Trophoblast cell (in vitro differentiated cells and primary cell): ENCODE data around the gene NEMP1.

Experiments
- DNase-seq, 2 donors: peaks; one replicate each; pipeline ENCODE4 v3.0.0-alpha.2; 2016
- H2AFZ ChIP-seq: 2 replicates; pipeline ENCODE4 v1.6.1; 2013; ENCODE audit warnings: low read length, moderate library complexity, mild to moderate bottlenecking; ENCODE audit not compliant: insufficient read depth, poor library complexity
- H2AK5ac ChIP-seq: 2 replicates; pipeline ENCODE4 v1.6.1; 2013; ENCODE audit warnings: mild to moderate bottlenecking, low read length
- H2BK120ac ChIP-seq: 2 replicates; pipeline ENCODE4 v1.6.1; 2013; ENCODE audit warnings: low read length, mild to moderate bottlenecking, moderate library complexity; ENCODE audit not compliant: insufficient read depth, poor library complexity
- H2BK12ac ChIP-seq: 2 replicates; pipeline ENCODE4 v1.6.1; 2013; ENCODE audit warnings: mild to moderate bottlenecking, low read length, moderate library complexity
- H2BK5ac ChIP-seq: 2 replicates; pipeline ENCODE4 v1.6.1; 2013; ENCODE audit warnings: low read length, low read depth, moderate library complexity, mild to moderate bottlenecking; ENCODE audit not compliant: poor library complexity
- H3K14ac ChIP-seq: 2 replicates; pipeline ENCODE4 v1.6.1; 2013; ENCODE audit warnings: mild to moderate bottlenecking, low read length
- H3K18ac ChIP-seq: 2 replicates; pipeline ENCODE4 v1.6.1; 2013; ENCODE audit warnings: mild to moderate bottlenecking, low read length
- H3K23ac ChIP-seq: 2 replicates; pipeline ENCODE4 v1.6.1; 2013; ENCODE audit warnings: low read length
- H3K27ac ChIP-seq: 2 replicates; pipeline ENCODE4 v1.5.1; 2013; ENCODE audit warnings: low read depth, mild to moderate bottlenecking, inconsistent platforms, low read length, moderate library complexity
- H3K27me3 ChIP-seq: 2 replicates; pipeline ENCODE4 v1.6.1; 2013; ENCODE audit warnings: inconsistent platforms, mild to moderate bottlenecking, low read length, moderate library complexity; ENCODE audit not compliant: insufficient read depth
- H3K36me3 ChIP-seq, 2 experiments: 1 replicate in 1 of 2; 2 replicates in 1 of 2; pipeline ENCODE4 v1.6.1; 2013; ENCODE audit warnings: low read length in 2 of 2, mild to moderate bottlenecking in 2 of 2, moderate library complexity in 1 of 2; ENCODE audit not compliant: insufficient read depth in 2 of 2, control insufficient read depth in 1 of 2
- H3K4ac ChIP-seq: 2 replicates; pipeline ENCODE4 v1.6.1; 2013; ENCODE audit warnings: low read depth, mild to moderate bottlenecking, low read length, moderate library complexity
- H3K4me1 ChIP-seq, 2 experiments: 1 replicate in 1 of 2; 2 replicates in 1 of 2; pipeline ENCODE4 v1.6.1; 2013; ENCODE audit warnings: low read length in 2 of 2, mild to moderate bottlenecking in 2 of 2, moderate library complexity in 1 of 2; ENCODE audit not compliant: insufficient read depth in 2 of 2, control insufficient read depth in 1 of 2
- H3K4me2 ChIP-seq: 2 replicates; pipeline ENCODE4 v1.6.1; 2013; ENCODE audit warnings: inconsistent platforms, mild to moderate bottlenecking, low read length, moderate library complexity
- H3K4me3 ChIP-seq: 2 replicates; pipeline ENCODE4 v1.5.1; 2013; ENCODE audit warnings: mild to moderate bottlenecking, low read depth, low read length, inconsistent platforms
- H3K79me1 ChIP-seq: one replicate; pipeline ENCODE4 v1.6.1; 2013; ENCODE audit warnings: low read length
- H3K79me2 ChIP-seq: 2 replicates; pipeline ENCODE4 v1.6.1; 2013; ENCODE audit warnings: low read length, mild to moderate bottlenecking; ENCODE audit not compliant: control insufficient read depth, insufficient read depth, poor library complexity
- H3K9ac ChIP-seq: 2 replicates; pipeline ENCODE4 v1.6.1; 2013; ENCODE audit warnings: mild to moderate bottlenecking, low read length
- H3K9me3 ChIP-seq: 2 replicates; pipeline ENCODE4 v1.6.1; 2013; ENCODE audit warnings: low read depth, mild to moderate bottlenecking, control low read depth, inconsistent platforms, low read length; ENCODE audit not compliant: insufficient read depth
- H4K12ac ChIP-seq: 2 replicates; pipeline ENCODE4 v1.6.1; 2013; ENCODE audit warnings: low read depth, mild to moderate bottlenecking, low read length, moderate library complexity
- H4K8ac ChIP-seq: 2 replicates; pipeline ENCODE4 v1.6.1; 2013; ENCODE audit warnings: low read depth, mild to moderate bottlenecking, low read length, moderate library complexity
- H4K91ac ChIP-seq: one replicate; pipeline ENCODE4 v1.6.1; 2013; ENCODE audit warnings: low read depth, mild to moderate bottlenecking, low read length, moderate library complexity
- WGBS: extraction: QIAGEN DNeasy Blood & Tissue Kit; methylation state at CpG from one replicate; pipeline ENCODE4 v1.1.7; 2013; ENCODE audit warnings: missing lambda C conversion rate; ENCODE audit not compliant: insufficient read length, insufficient coverage; ENCODE audit errors: extremely low coverage; 5-methylcytosine and 5-hydroxymethylcytosine counted together

NEMP1 gene

GRCh38 chr12:57098546-57098945 lies 20.0 kb upstream of the NEMP1 start:
- Histone ChIP-seq H4K91ac (no peak overlapping the region), H3K9ac (no peak overlapping the region), H3K18ac (no peak overlapping the region), H2BK12ac (no peak overlapping the region), H4K8ac (no peak overlapping the region), H2AFZ (no peak overlapping the region), H3K4me1 (peaks cover 12 to 19% of the 10 kb centered on the region in 2 experiments), H3K23ac (no peak overlapping the region), H3K79me2 (no peaks in the 10 kb centered on the region), H3K27me3 (no peaks in the 10 kb centered on the region), H3K9me3 (peaks cover 2% of the 10 kb centered on the region), H2BK5ac (no peak overlapping the region), H4K12ac (no peak overlapping the region), H3K14ac (no peak overlapping the region), H3K79me1 (peaks cover 5% of the 10 kb centered on the region), H2BK120ac (no peak overlapping the region), H2AK5ac (no peak overlapping the region), H3K4ac (no peak overlapping the region), H3K36me3 (peaks cover 54 to 59% of the 10 kb centered on the region in 2 experiments), H3K4me3 (no peak overlapping the region), H3K27ac (no peak overlapping the region), H3K4me2 (no peak overlapping the region)
- no peak for DNase-seq
- no CpG with 5 or more reads among the region's 1 CpG for WGBS

GRCh38 chr12:57097554-57097835 lies 18.9 kb upstream of the NEMP1 start:
- no peak overlapping the region for H3K4me3 ChIP-seq
- H4K8ac ChIP-seq: no peak overlapping the region
- H2AK5ac ChIP-seq: no peak overlapping the region
- H3K79me2 ChIP-seq: no peaks in the 10 kb centered on the region
- no peak overlapping the region for H3K27ac ChIP-seq
- H3K36me3 ChIP-seq: peaks cover 62 to 67% of the 10 kb centered on the region in 2 experiments
- H2BK120ac ChIP-seq: no peak overlapping the region
- H3K14ac ChIP-seq: no peak overlapping the region
- H4K12ac ChIP-seq: no peak overlapping the region
- H2AFZ ChIP-seq: no peak overlapping the region
- no peak overlapping the region for H3K9ac ChIP-seq
- H3K27me3 ChIP-seq: no peaks in the 10 kb centered on the region
- peaks cover 13 to 21% of the 10 kb centered on the region in 2 experiments for H3K4me1 ChIP-seq
- no peak overlapping the region for H2BK12ac ChIP-seq
- no CpG with 5 or more reads among the region's 8 CpGs for WGBS
- DNase-seq: no peak
- no peak overlapping the region for H3K4me2 ChIP-seq
- peaks cover 8% of the 10 kb centered on the region for H3K79me1 ChIP-seq
- H3K4ac ChIP-seq: no peak overlapping the region
- no peak overlapping the region for H2BK5ac ChIP-seq
- no peak overlapping the region for H4K91ac ChIP-seq
- H3K18ac ChIP-seq: no peak overlapping the region
- no peak overlapping the region for H3K23ac ChIP-seq
- peaks cover 2% of the 10 kb centered on the region for H3K9me3 ChIP-seq

- no peak overlapping the region for H4K12ac ChIP-seq
- peaks cover 8% of the 10 kb centered on the region for H3K79me1 ChIP-seq
- no peak overlapping the region for H2BK5ac ChIP-seq
- no peak overlapping the region for H2AFZ ChIP-seq
- no peak overlapping the region for H2AK5ac ChIP-seq
- peaks cover 9 to 16% of the 10 kb centered on the region in 2 experiments for H3K4me1 ChIP-seq
- no peak for DNase-seq
- no peak overlapping the region for H4K91ac ChIP-seq
- H4K8ac ChIP-seq: no peak overlapping the region
- H2BK120ac ChIP-seq: no peak overlapping the region
- H3K4me3 ChIP-seq: peak overlapping the region; percentile 1
- H3K4me2 ChIP-seq: no peak overlapping the region
- H3K27me3 ChIP-seq: no peaks in the 10 kb centered on the region
- no peak overlapping the region for H3K9ac ChIP-seq
- H3K4ac ChIP-seq: no peak overlapping the region
- peaks cover 63 to 69% of the 10 kb centered on the region in 2 experiments for H3K36me3 ChIP-seq
- no peak overlapping the region for H3K18ac ChIP-seq
- H3K79me2 ChIP-seq: no peaks in the 10 kb centered on the region
- H2BK12ac ChIP-seq: no peak overlapping the region
- H3K9me3 ChIP-seq: peaks cover 2% of the 10 kb centered on the region
- H3K27ac ChIP-seq: no peak overlapping the region
- no CpG with 5 or more reads among the region's 8 CpGs for WGBS
- no peak overlapping the region for H3K23ac ChIP-seq
- H3K14ac ChIP-seq: no peak overlapping the region
These were observed 18.4 kb upstream of the NEMP1 start for GRCh38 chr12:57096748-57097553.

GRCh38 chr12:57096099-57096572 lies 17.5 kb upstream of the NEMP1 start:
- WGBS: no CpG with 5 or more reads among the region's 6 CpGs
- Histone ChIP-seq H3K27me3 (no peaks in the 10 kb centered on the region), H3K4ac (no peak overlapping the region), H2BK5ac (no peak overlapping the region), H3K36me3 (peaks cover 67 to 77% of the 10 kb centered on the region in 2 experiments), H3K27ac (peak overlapping the region; percentile 5), H3K18ac (no peak overlapping the region), H2BK12ac (no peak overlapping the region), H4K8ac (no peak overlapping the region), H4K12ac (no peak overlapping the region), H3K4me1 (peaks cover 12 to 15% of the 10 kb centered on the region in 2 experiments), H3K4me2 (no peak overlapping the region), H3K14ac (no peak overlapping the region), H2BK120ac (no peak overlapping the region), H3K9me3 (peaks cover 2% of the 10 kb centered on the region), H4K91ac (peak overlapping the region; percentile 6), H2AK5ac (no peak overlapping the region), H3K23ac (no peak overlapping the region), H2AFZ (no peak overlapping the region), H3K79me1 (peaks cover 8% of the 10 kb centered on the region), H3K4me3 (no peak overlapping the region), H3K79me2 (peaks cover 1% of the 10 kb centered on the region), H3K9ac (no peak overlapping the region)
- no peak for DNase-seq
